Neural cell (in vitro differentiated cells): ENCODE measurements around the gene FNDC7. TPM values are rescaled to one million over a fixed set of nuclear protein-coding genes. Genes with fewer than 3 reads are reported as not detected.

Experiments used
- H2AFZ ChIP-seq: fragments of 200-600, 300-800 bp; sonication (generic), shearing (Covaris generic); 2 replicates; pipeline ENCODE4 v1.6.0; 2014; ENCODE audit warnings: low read depth, mild to moderate bottlenecking, antibody characterized with exemption, low read length, moderate library complexity
- H3F3A ChIP-seq: fragments of 200-600 bp; shearing (Covaris generic); 2 replicates; pipeline ENCODE4 v1.6.1; 2016; ENCODE audit warnings: mild to moderate bottlenecking, moderate library complexity, mixed read lengths, antibody characterized with exemption, low read length; ENCODE audit not compliant: insufficient read depth, poor library complexity, severe bottlenecking
- H3K27ac ChIP-seq: fragments of 200-600, 300-800 bp; sonication (generic), shearing (Covaris generic); 2 replicates; pipeline ENCODE4 v1.5.1; 2014; ENCODE audit warnings: mild to moderate bottlenecking, low read length, moderate library complexity
- H3K27me3 ChIP-seq: fragments of 300-800, 200-600 bp; sonication (generic), shearing (Covaris generic); 2 replicates; pipeline ENCODE4 v1.6.0; 2014; ENCODE audit warnings: mild to moderate bottlenecking, low read depth, low read length, moderate library complexity; ENCODE audit not compliant: insufficient read depth
- H3K36me3 ChIP-seq: fragments of 300-800, 200-600 bp; sonication (generic), shearing (Covaris generic); 2 replicates; pipeline ENCODE4 v1.5.1; 2014; ENCODE audit warnings: mild to moderate bottlenecking, antibody characterized with exemption, low read length, moderate library complexity; ENCODE audit not compliant: insufficient read depth
- H3K4me2 ChIP-seq: fragments of 300-800, 200-600 bp; sonication (generic), shearing (Covaris generic); 2 replicates; pipeline ENCODE4 v1.6.0; 2014; ENCODE audit warnings: mild to moderate bottlenecking, low read length
- H3K4me3 ChIP-seq: fragments of 300-800, 200-600 bp; sonication (generic), shearing (Covaris generic); 2 replicates; pipeline ENCODE4 v1.5.1; 2014; ENCODE audit warnings: mild to moderate bottlenecking, low read length, moderate library complexity
- H3K79me2 ChIP-seq: fragments of 200-600 bp; shearing (Covaris generic); replicated peaks from 2 replicates; pipeline ENCODE4 v1.6.0; 2014; ENCODE audit warnings: mild to moderate bottlenecking, low read length, moderate library complexity; ENCODE audit not compliant: insufficient read depth
- H3K9ac ChIP-seq: fragments of 300-800, 200-600 bp; sonication (generic), shearing (Covaris generic); 2 replicates; pipeline ENCODE4 v1.6.1; 2016; ENCODE audit warnings: mild to moderate bottlenecking, low read length, mixed read lengths
- H3K9me2 ChIP-seq: fragments of 200-600 bp; shearing (Covaris generic); 2 replicates; pipeline ENCODE4 v1.6.1; 2016; ENCODE audit warnings: mild to moderate bottlenecking, low read length, mixed read lengths; ENCODE audit not compliant: insufficient read depth
- H3K9me3 ChIP-seq: fragments of 200-600, 300-800 bp; sonication (generic), shearing (Covaris generic); 2 replicates; pipeline ENCODE4 v1.6.1; 2016; ENCODE audit warnings: mild to moderate bottlenecking, mixed run types, low read length, moderate library complexity, mixed read lengths
- H4K20me1 ChIP-seq: fragments of 200-600 bp; shearing (Covaris generic); 2 replicates; pipeline ENCODE4 v1.6.1; 2016; ENCODE audit warnings: mild to moderate bottlenecking, mixed run types; ENCODE audit not compliant: insufficient read depth
- EP300 ChIP-seq: fragments of 450-650 bp; conservative IDR thresholded peaks from 2 replicates; pipeline ENCODE4 v1.6.1; 2014; ENCODE audit warnings: antibody characterized with exemption, mild to moderate bottlenecking, moderate library complexity; ENCODE audit not compliant: poor library complexity, severe bottlenecking
- MXI1 ChIP-seq: fragments of 450-650 bp; conservative IDR thresholded peaks from 2 replicates; pipeline ENCODE4 v1.6.1; 2014; ENCODE audit warnings: antibody characterized with exemption, mild to moderate bottlenecking; ENCODE audit not compliant: poor library complexity, severe bottlenecking
- POLR2AphosphoS5 ChIP-seq: IDR thresholded peaks from 2 replicates; pipeline ENCODE4 v1.6.1; 2012
- RAD21 ChIP-seq: fragments of 450-650 bp; conservative IDR thresholded peaks from 2 replicates; pipeline ENCODE4 v1.6.1; 2014; ENCODE audit warnings: antibody characterized with exemption, mild to moderate bottlenecking, moderate library complexity
- SMC3 ChIP-seq: fragments of 450-650 bp; conservative IDR thresholded peaks from 2 replicates; pipeline ENCODE4 v1.6.1; 2014; ENCODE audit warnings: antibody characterized with exemption, mild to moderate bottlenecking, moderate library complexity; ENCODE audit not compliant: poor library complexity
- TAF1 ChIP-seq: IDR thresholded peaks from 2 replicates; pipeline ENCODE4 v1.6.1; 2012; ENCODE audit warnings: low read depth
- polyA plus RNA-seq: library from polyadenylated mRNA; depleted of rRNA; stranded (reverse); fragments of >200 nt; gene quantifications from 2 replicates; pipeline ENCODE4 v1.2.3, GENCODE V29; 2014
- TF ChIP-seq, protein P1 (sequence below): fragments of 450-650 bp; IDR thresholded peaks from 2 replicates; pipeline ENCODE4 v1.5.1; 2014; ENCODE audit warnings: antibody characterized with exemption, mild to moderate bottlenecking, moderate library complexity; ENCODE audit not compliant: poor library complexity, severe bottlenecking

The FNDC7 gene
- polyA plus RNA-seq, 1 donor from 2014 or later, result not detected

DNA sequence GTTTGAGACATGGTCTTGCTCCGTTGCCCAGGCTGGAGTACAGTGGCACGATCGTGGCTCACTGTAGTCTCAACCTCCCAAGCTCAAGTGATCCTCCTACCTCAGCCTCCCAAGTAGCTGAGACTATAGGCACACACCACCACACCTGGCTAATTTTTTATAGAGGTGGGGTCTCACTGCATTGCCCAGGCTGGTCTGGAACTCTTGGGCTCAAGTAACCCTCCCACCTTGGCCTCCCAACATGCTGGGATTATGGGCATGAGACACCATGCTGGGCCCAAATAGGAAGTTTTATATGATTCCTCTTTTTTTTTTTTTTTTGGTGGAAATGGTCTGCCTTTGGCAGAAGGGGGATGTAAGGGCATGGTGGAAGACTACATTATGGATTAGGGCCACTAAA, 6.1 kb upstream of the FNDC7 start:
- Histone ChIP-seq H3K9me2 (no peaks in the 10 kb centered on the region), H3K9me3 (no peaks in the 10 kb centered on the region), H3K27me3 (no peaks in the 10 kb centered on the region), H3F3A (no peaks in the 10 kb centered on the region), H4K20me1 (no peaks in the 10 kb centered on the region), H3K4me2 (no peak overlapping the region), H2AFZ (no peak overlapping the region), H3K79me2 (no peaks in the 10 kb centered on the region), H3K36me3 (no peaks in the 10 kb centered on the region), H3K27ac (no peak overlapping the region), H3K4me3 (no peak overlapping the region), H3K9ac (no peak overlapping the region)
- TF ChIP-seq, protein P1, sequence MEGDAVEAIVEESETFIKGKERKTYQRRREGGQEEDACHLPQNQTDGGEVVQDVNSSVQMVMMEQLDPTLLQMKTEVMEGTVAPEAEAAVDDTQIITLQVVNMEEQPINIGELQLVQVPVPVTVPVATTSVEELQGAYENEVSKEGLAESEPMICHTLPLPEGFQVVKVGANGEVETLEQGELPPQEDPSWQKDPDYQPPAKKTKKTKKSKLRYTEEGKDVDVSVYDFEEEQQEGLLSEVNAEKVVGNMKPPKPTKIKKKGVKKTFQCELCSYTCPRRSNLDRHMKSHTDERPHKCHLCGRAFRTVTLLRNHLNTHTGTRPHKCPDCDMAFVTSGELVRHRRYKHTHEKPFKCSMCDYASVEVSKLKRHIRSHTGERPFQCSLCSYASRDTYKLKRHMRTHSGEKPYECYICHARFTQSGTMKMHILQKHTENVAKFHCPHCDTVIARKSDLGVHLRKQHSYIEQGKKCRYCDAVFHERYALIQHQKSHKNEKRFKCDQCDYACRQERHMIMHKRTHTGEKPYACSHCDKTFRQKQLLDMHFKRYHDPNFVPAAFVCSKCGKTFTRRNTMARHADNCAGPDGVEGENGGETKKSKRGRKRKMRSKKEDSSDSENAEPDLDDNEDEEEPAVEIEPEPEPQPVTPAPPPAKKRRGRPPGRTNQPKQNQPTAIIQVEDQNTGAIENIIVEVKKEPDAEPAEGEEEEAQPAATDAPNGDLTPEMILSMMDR, result no peak
- TF ChIP-seq TAF1 (no peak), SMC3 (no peak), MXI1 (no peak), RAD21 (no peak), EP300 (no peak), POLR2AphosphoS5 (no peak)

DNA sequence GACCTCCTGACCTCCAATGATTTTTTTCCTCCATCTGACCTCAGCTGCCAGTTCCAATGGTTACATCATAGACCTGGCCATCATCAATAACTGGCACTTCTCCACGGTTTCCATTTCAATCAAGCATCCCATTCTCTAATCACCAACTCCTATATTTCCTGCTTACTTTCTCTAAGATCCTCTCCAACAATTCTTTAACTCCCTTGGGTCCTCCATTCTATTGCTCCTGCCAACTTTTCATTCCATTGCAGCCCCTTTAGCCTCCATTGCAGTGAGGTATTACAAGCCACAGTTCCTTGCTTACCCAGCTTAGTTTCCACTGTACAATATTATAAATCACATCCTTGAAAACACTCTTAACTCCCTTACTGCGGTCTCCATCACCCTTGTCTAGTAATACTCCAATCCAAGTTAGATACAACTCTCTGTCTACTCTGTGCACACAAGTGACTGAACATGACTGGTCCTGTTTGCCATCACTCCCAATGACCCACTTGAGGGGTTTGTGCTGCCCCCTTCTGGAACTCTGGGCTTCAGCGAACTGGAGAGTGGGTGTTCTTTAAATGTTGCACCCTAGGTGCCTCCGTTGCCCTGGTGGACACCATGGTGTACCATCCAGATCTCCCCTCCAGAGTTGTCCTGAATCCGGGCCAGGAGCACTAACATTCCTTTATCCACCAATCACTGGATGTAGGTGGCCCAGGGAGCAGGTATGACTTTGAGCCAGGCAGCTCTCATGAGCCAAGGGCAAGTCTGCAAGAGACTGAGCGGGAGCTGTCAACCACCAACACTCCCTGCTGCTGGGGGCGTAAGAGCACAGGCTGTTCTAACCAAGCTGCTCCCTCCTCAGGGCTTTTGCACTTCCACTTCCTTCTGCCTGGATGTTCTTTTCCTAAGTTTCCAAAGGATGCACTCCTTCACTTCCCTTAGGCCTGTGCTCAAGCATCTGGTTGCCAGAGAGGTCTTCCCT, 3.7 kb upstream of the FNDC7 start:
- TF ChIP-seq POLR2AphosphoS5, result no peak
- Histone ChIP-seq H2AFZ (no peak overlapping the region), H3F3A (no peaks in the 10 kb centered on the region), H4K20me1 (no peaks in the 10 kb centered on the region), H3K9ac (no peak overlapping the region), H3K9me3 (no peaks in the 10 kb centered on the region), H3K79me2 (no peaks in the 10 kb centered on the region), H3K36me3 (no peaks in the 10 kb centered on the region), H3K27ac (no peak overlapping the region), H3K4me3 (no peak overlapping the region), H3K27me3 (no peaks in the 10 kb centered on the region), H3K9me2 (no peaks in the 10 kb centered on the region), H3K4me2 (no peak overlapping the region)

DNA sequence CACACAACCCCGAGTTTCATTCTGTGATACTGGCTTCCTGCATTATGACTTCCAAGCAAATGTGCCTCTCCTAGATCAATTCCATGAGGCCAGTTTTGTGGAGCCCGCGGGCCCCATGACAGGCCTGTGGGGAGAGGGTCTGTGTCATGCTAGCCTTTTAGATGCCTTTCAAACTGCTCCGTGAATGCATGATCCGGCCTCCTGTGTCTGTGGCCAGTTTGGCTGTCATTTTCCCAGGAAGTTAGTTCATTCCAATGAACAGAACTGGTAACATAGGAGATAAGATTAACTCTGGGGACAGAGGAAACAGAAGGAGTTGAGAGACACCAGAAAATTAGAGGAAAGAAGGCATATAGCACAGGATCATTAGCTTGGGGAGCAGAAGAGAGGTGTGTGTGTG, 3.2 kb downstream of the FNDC7 start:
- Histone ChIP-seq H4K20me1 (no peaks in the 10 kb centered on the region), H3K4me3 (no peak overlapping the region), H2AFZ (no peak overlapping the region), H3K27ac (no peak overlapping the region), H3K9ac (no peak overlapping the region), H3K79me2 (no peaks in the 10 kb centered on the region), H3F3A (no peaks in the 10 kb centered on the region), H3K9me3 (no peaks in the 10 kb centered on the region), H3K36me3 (no peaks in the 10 kb centered on the region), H3K9me2 (no peaks in the 10 kb centered on the region), H3K27me3 (no peaks in the 10 kb centered on the region), H3K4me2 (no peak overlapping the region)
- TF ChIP-seq RAD21 (no peak), EP300 (no peak), MXI1 (no peak)
